ENCODE data around the gene ZKSCAN3. TPM values are rescaled to one million over a fixed set of nuclear protein-coding genes. Genes with fewer than 3 reads are reported as not detected.

Gene ZKSCAN3
- total RNA-seq, 2 experiments from 2014 or later = 3.2 to 6.7 TPM

GRCh38 chr6:28334286-28335039 is 15.3 kb upstream of the ZKSCAN3 start:
- DNase-seq (ENCODE audit: low spot score) = no peak
- Histone ChIP-seq H3K9me3 (ENCODE audit: low read length) (no peaks in the 10 kb centered on the region), H3K27ac (ENCODE audit: low read depth, low read length, poor library complexity, severe bottlenecking) (no peak overlapping the region), H2AFZ (ENCODE audit: low read length) (no peak overlapping the region), H3K4me3 (ENCODE audit: low read depth, low read length, poor library complexity, severe bottlenecking) (no peak overlapping the region), H4K20me1 (ENCODE audit: insufficient read depth, low read length) (no peaks in the 10 kb centered on the region), H3K9me2 (ENCODE audit: insufficient read depth, low read length) (no peaks in the 10 kb centered on the region), H3K36me3 (ENCODE audit: insufficient read depth, low read length) (no peaks in the 10 kb centered on the region), H3K79me2 (ENCODE audit: insufficient read depth, low read depth, low read length) (no peaks in the 10 kb centered on the region), H3K4me1 (ENCODE audit: insufficient read depth, low read length, poor library complexity, severe bottlenecking) (peaks cover 14% of the 10 kb centered on the region), H3K4me2 (ENCODE audit: low read length) (no peak overlapping the region)
- TF ChIP-seq EZH2phosphoT487 (IDR thresholded peaks at IDR 0.05; ENCODE audit: borderline replicate concordance, low read depth, low read length) (no peak), CTCF (conservative IDR thresholded peaks at IDR 0.05; ENCODE audit: low read length) (no peak)
- BruUV-seq (replicated peaks) = no TSS peak
- intact Hi-C loops (cut with micrococcal nuclease; ENCODE audit: unreplicated experiment) = no loop called here
- ChIA-PET CTCF (ENCODE audit: unreplicated experiment) (no interaction called here), POLR2A (interaction anchor here (2.8 kb wide), 1 partner anchor 13 kb away, joined by 9 read pairs; no protein-coding TSS in a partner anchor)

DNA sequence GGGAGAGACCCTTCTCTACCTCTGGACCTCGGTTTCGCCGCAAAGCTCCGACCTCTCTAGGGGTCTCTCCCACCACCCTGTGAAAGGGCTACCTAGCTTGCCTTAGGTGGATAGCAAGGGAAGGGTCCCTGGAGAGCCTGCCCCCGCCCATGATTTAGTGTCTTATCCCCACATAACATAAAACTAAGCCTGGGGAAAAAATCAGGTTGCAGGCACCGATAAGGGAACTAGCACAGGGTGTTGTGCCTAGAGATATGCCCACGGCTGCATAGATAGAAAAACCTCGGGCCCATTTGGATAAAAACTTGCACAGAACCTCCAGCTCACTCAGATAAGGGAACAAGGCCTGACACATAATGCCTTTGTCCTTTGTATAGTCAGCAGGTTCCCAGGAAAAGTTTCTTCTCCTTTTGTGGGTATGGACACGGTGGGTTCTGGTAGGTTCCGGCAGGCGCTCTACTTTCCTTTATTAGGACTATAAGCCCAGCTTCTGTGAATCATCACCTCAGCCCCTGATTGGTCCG is 14.6 kb upstream of the ZKSCAN3 start:
- ChIA-PET CTCF (ENCODE audit: unreplicated experiment) (no interaction called here), POLR2A (interaction anchor here (2.8 kb wide), 1 partner anchor 13 kb away, joined by 9 read pairs; no protein-coding TSS in a partner anchor)
- no peak for DNase-seq (ENCODE audit: low spot score)
- Histone ChIP-seq H3K79me2 (ENCODE audit: insufficient read depth, low read depth, low read length) (no peaks in the 10 kb centered on the region), H4K20me1 (ENCODE audit: insufficient read depth, low read length) (no peaks in the 10 kb centered on the region), H3K9me2 (ENCODE audit: insufficient read depth, low read length) (no peaks in the 10 kb centered on the region), H3K4me2 (ENCODE audit: low read length) (peak overlapping the region; percentile 89; the same call in 1 of the 2 replicates), H3K9me3 (ENCODE audit: low read length) (peaks cover 6% of the 10 kb centered on the region), H3K36me3 (ENCODE audit: insufficient read depth, low read length) (no peaks in the 10 kb centered on the region), H2AFZ (ENCODE audit: low read length) (peak overlapping the region; percentile 62; the same call in 1 of the 2 replicates), H3K27ac (ENCODE audit: low read depth, low read length, poor library complexity, severe bottlenecking) (no peak overlapping the region), H3K4me1 (ENCODE audit: insufficient read depth, low read length, poor library complexity, severe bottlenecking) (peaks cover 14% of the 10 kb centered on the region), H3K4me3 (ENCODE audit: low read depth, low read length, poor library complexity, severe bottlenecking) (peak overlapping the region; percentile 65)
- TF ChIP-seq CTCF (conservative IDR thresholded peaks at IDR 0.05; ENCODE audit: low read length) (no peak), EZH2phosphoT487 (IDR thresholded peaks at IDR 0.05; ENCODE audit: borderline replicate concordance, low read depth, low read length) (no peak)
- intact Hi-C loops (cut with micrococcal nuclease; ENCODE audit: unreplicated experiment) = no loop called here
- no TSS peak for BruUV-seq (replicated peaks)
